Bronchial epithelial cell (primary cell): ENCODE results near the gene CXXC4. TPM values are rescaled to one million over a fixed set of nuclear protein-coding genes. Genes with fewer than 3 reads are reported as not detected.

Source experiments
- DNase-seq: peaks from one replicate; pipeline ENCODE4 v3.0.0-alpha.2; 2010; ENCODE audit warnings: low read depth
- FAIRE-seq: peaks from 2 replicates; lab custom pipeline; 2011; peaks lifted over from hg19 to GRCh38; lab: Jason Lieb, UNC
- H3K27me3 ChIP-seq: 2 replicates; pipeline ENCODE4 v1.5.1; 2011; ENCODE audit warnings: low read length; ENCODE audit not compliant: control insufficient read depth, insufficient read depth
- H3K36me3 ChIP-seq: 2 replicates; pipeline ENCODE4 v1.5.1; 2011; ENCODE audit warnings: low read length; ENCODE audit not compliant: control insufficient read depth, insufficient read depth
- H3K4me3 ChIP-seq: 2 replicates; pipeline ENCODE4 v1.5.1; 2011; ENCODE audit warnings: mild to moderate bottlenecking, low read depth, low read length, control low read depth
- CTCF ChIP-seq: IDR thresholded peaks from 2 replicates; pipeline ENCODE4 v1.5.1; 2011; ENCODE audit warnings: mild to moderate bottlenecking, moderate library complexity, low read length, control low read depth, inconsistent platforms; ENCODE audit not compliant: insufficient read depth, severe bottlenecking
- total RNA-seq: library from RNA; depleted of rRNA; stranded (reverse); fragments of >200 nt; gene quantifications from 2 replicates; pipeline ENCODE4 v1.2.1, GENCODE V29; 2014

CXXC4 gene
- total RNA-seq, 1 donor from 2014 or later, result under 0.01 TPM

- DNase-seq (no peak), FAIRE-seq (no peak)
- H3K27me3 ChIP-seq, result no peaks in the 10 kb centered on the region
- no peak for TF ChIP-seq CTCF
- no peak overlapping the region for H3K4me3 ChIP-seq
- no peaks in the 10 kb centered on the region for H3K36me3 ChIP-seq
Measured at GRCh38 chr4:104502471-104502870, 7.8 kb upstream of the CXXC4 start.

- Histone ChIP-seq H3K36me3 (no peaks in the 10 kb centered on the region), H3K27me3 (no peaks in the 10 kb centered on the region), H3K4me3 (no peak overlapping the region)
- DNase-seq, result no peak
- FAIRE-seq, result no peak
- no peak for TF ChIP-seq CTCF
Measured at GRCh38 chr4:104501290-104501689, 6.6 kb upstream of the CXXC4 start.

- no peaks in the 10 kb centered on the region for H3K27me3 ChIP-seq
- DNase-seq (no peak), FAIRE-seq (no peak)
- no peak for TF ChIP-seq CTCF
- H3K36me3 ChIP-seq, result no peaks in the 10 kb centered on the region
- H3K4me3 ChIP-seq, result no peak overlapping the region
Measured at GRCh38 chr4:104500442-104500841, 5.7 kb upstream of the CXXC4 start.

- no peak for TF ChIP-seq CTCF
- no peak for DNase-seq
- FAIRE-seq, result no peak
- H3K4me3 ChIP-seq, result no peak overlapping the region
- H3K36me3 ChIP-seq, result no peaks in the 10 kb centered on the region
- peaks cover 2% of the 10 kb centered on the region for H3K27me3 ChIP-seq
Measured at GRCh38 chr4:104494185-104494584, 509 bp downstream of the CXXC4 start.

GRCh38 chr4:104493081-104493831 lies 1.4 kb downstream of the CXXC4 start:
- DNase-seq, result no peak
- no peak for TF ChIP-seq CTCF
- H3K4me3 ChIP-seq, result no peak overlapping the region

More at GRCh38 chr4:104493081-104493831, 1.4 kb downstream of the CXXC4 start:
- Histone ChIP-seq H3K36me3 (no peaks in the 10 kb centered on the region), H3K27me3 (peaks cover 2% of the 10 kb centered on the region)
- FAIRE-seq, result no peak
